GM18868 (cell line): ENCODE data around the gene PCSK4.

Experiments
- ATAC-seq: cut with Tn5 transposase; IDR thresholded peaks from one replicate; pipeline ENCODE4 v1.9.1; 2021; ENCODE audit warnings: mild to moderate bottlenecking, moderate library complexity; ENCODE audit not compliant: unreplicated experiment

The PCSK4 gene

DNA sequence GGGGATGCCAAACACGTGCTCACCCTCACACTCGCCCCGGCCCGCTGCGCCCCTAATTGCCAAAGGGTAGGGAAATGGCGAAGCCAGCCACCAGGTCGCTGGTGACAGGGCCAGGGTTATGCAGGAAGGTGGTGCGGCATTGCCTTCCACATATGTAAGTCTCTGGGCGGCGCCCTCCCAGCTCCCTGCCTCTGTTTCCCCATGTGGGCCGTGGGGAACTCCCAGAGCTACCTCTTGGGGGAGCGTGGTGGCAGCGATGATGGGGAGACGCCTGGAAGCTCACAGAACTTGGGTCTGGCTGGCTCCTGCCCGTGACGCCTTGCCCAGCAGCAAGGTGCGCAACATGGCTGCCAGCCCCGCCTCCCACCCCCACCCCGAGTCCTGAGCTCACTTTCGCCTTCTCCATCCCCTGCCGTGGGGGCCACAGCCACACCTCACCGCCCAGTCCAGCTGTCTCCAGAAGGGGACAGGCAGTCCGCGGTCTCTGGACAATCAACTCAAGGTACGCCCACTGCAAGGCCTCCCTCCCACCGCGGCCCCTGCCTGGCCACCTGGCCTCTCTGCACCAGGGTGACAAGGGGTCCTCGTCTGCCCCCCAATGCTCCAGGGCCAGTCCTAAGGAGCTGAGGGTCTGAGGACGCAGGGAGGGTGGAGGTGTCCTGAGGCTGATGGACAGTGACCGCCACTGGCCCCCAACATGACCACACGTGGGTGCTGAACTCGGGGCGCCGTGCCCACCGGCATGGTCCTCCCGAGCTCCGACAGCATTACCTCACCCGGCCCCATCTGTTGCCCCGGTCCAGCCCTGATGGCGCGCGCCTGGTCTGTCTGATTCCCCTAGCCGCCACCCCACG lies 17.7 kb downstream of the PCSK4 start:
- no peak for ATAC-seq

DNA sequence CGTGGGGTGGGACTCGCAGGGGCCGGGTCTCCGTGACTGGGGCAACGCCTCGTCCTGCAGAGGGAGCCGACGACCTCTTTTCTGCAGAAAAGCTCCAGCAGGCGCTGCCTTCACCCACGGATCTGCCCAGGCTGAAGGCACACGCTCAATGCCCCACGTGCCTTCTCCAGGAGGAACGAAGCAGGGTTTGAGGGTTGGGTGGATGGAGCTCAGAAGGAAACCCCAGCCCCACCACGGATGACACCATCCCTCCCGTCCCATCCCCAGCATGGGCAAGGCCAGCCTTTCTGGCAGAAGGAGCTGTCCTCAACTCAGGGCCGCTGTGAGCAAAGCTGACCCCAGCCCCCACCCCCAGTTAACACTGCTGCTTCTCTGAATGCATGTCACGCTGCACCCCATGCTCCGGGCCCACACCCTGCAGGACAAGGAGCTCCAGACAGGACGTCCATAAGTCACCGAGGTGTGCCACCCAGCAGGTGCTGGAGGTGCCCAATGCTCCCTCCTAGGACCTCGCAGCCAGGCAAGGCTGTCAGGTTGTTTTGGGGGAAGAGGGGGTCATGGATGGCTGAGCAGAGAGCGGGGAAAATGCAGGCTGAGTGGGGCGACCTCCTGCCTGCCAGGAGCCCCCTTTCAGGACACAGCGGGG lies 18.5 kb downstream of the PCSK4 start:
- no peak for ATAC-seq

- no peak for ATAC-seq
These were observed 19.1 kb downstream of the PCSK4 start for GRCh38 chr19:1471010-1471514.

DNA sequence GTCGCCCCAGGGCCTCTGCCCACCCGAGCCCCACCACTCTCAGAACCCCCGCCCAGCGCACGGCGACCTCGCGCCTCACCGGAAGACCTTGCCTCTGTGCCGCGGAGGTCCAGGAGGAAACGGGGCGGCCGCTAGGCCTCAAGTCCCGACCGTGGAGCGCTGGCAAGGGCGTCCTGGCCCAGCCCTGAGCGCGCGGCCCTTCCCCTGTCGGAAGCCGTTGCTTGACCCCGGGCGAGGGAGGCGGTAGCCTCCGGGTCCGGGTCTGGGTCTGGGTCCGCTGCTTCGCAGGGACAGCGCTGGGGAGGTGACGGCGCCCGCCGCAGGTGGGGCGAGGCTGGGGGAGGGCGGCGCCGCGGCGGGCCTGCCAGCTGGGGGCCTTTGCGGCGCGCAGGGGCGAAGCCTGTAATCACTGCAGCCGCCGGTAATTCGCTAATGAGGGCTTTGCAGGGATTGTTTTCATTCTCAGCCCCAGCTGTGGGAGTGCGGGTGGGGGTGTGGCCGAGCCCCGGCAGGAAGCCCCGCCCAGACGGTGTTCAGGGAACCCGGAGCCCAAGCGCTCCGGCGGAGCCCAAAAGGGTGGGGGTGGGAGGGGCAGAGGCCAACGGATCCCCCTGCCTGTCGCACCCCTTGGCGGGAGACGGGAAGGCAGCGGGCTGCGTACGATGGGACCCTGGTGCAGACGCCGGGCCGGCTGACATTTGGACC lies 19.7 kb downstream of the PCSK4 start:
- ATAC-seq: no peak

- no peak for ATAC-seq
These were observed 20.2 kb downstream of the PCSK4 start for GRCh38 chr19:1470055-1470304.

- ATAC-seq: no peak
These were observed 20.7 kb downstream of the PCSK4 start for GRCh38 chr19:1469255-1470054.

- ATAC-seq: no peak
These were observed 21.3 kb downstream of the PCSK4 start for GRCh38 chr19:1468821-1469254.

- no peak for ATAC-seq
These were observed 21.8 kb downstream of the PCSK4 start for GRCh38 chr19:1468274-1468820.

GRCh38 chr19:1467490-1468273 lies 22.5 kb downstream of the PCSK4 start:
- ATAC-seq: no peak

GRCh38 chr19:1467215-1467489 lies 23.0 kb downstream of the PCSK4 start:
- ATAC-seq: no peak

- ATAC-seq: no peak
These were observed 23.5 kb downstream of the PCSK4 start for GRCh38 chr19:1466461-1467214.

DNA sequence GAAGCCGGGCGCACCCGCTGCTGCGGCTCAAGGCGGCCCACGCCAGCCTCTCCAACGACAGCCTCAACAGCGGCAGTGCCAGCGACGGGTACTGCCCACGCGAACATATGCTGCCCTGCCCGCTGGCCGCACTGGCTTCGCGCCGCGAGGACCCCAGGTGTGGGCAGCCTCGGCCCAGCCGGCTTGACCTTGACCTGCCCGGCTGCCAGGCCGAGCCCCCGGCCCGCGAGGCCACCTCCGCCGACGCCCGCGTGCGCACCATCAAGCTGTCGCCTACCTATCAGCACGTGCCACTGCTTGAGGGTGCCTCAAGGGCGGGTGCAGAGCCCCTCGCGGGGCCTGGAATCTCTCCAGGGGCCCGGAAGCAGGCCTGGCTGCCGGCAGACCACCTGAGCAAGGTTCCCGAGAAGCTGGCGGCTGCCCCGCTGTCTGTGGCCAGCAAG lies 24.1 kb downstream of the PCSK4 start:
- ATAC-seq: no peak

- no peak for ATAC-seq
These were observed 24.7 kb downstream of the PCSK4 start for GRCh38 chr19:1465191-1466016.

- no peak for ATAC-seq
These were observed 28.3 kb downstream of the PCSK4 start for GRCh38 chr19:1461862-1462261.

- ATAC-seq: no peak
These were observed 29.8 kb downstream of the PCSK4 start for GRCh38 chr19:1460033-1460995.

DNA sequence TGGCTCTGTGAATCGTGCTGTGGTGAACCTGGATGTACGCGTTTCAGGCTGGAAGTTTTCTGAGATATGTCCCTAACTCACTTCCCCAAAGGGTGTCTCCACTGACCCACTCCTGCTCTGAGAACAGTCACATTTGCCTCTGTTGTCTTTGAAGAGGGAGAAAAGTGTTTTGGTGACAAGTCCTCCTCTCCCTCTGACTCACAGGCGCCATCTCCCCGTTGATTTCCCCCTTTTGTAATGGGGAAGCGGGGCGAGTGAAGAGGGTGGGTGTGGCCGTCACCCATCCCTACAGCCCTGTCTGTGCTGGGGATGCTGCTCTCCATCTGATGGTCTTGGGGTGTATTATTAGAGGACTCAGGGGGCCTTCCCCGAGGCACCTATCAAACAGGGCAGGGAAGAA lies 30.7 kb downstream of the PCSK4 start:
- ATAC-seq: no peak

DNA sequence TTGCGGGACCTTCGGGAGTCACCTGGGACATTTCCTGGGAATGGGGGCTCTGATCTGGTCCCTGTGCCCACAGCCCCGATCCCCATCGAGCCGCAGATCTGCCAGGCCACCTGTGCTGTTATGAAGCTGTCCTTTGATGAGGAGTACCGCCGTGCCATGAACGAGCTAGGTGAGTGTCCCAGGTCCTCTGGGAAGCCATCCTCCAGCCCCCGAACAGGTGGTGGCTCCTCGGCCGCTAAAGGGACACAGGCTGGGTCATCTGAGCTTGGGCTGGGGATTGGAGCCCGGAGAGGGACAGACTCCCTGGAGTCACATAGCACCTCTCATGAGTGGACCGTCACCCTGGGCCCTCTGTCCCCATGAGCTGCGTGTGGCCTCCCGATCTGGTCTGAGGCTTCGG lies 32.3 kb downstream of the PCSK4 start:
- ATAC-seq: no peak
